MM.1S (cell line): ENCODE results near the gene KRTAP10-4.
"Not testable (repeated sequence)": the region's sequence is repeated elsewhere in the genome, so short reads cannot be mapped to it uniquely, and the experiment has no call there.

Source experiments
- DNase-seq: peaks from one replicate; pipeline ENCODE4 v3.0.0-alpha.2; 2015
- H2AFZ ChIP-seq: fragments of 300-600 bp; sonication (generic); 2 replicates; pipeline ENCODE4 v1.6.0; 2016; ENCODE audit warnings: antibody characterized with exemption, low read length
- H3F3A ChIP-seq: fragments of 300-600 bp; sonication (generic); 2 replicates; pipeline ENCODE4 v1.6.1; 2016; ENCODE audit warnings: mild to moderate bottlenecking, antibody characterized with exemption, low read length, moderate library complexity, mixed read lengths; ENCODE audit not compliant: insufficient read depth
- H3K27ac ChIP-seq: fragments of 300-600 bp; sonication (generic); 2 replicates; pipeline ENCODE4 v1.5.1; 2016; ENCODE audit warnings: mild to moderate bottlenecking, low read length
- H3K27me3 ChIP-seq: fragments of 300-600 bp; sonication (generic); replicated peaks from 2 replicates; pipeline ENCODE4 v1.6.0; 2016; ENCODE audit warnings: low read length; ENCODE audit not compliant: insufficient read depth
- H3K36me3 ChIP-seq: fragments of 300-600 bp; sonication (generic); replicated peaks from 2 replicates; pipeline ENCODE4 v1.6.1; 2016; ENCODE audit warnings: mild to moderate bottlenecking, low read length, mixed read lengths; ENCODE audit not compliant: insufficient read depth
- H3K4me1 ChIP-seq: fragments of 300-600 bp; sonication (generic); 2 replicates; pipeline ENCODE4 v1.6.1; 2016; ENCODE audit warnings: low read length, mixed read lengths
- H3K4me2 ChIP-seq: fragments of 300-600 bp; sonication (generic); 2 replicates; pipeline ENCODE4 v1.6.0; 2016; ENCODE audit warnings: low read depth, low read length
- H3K4me3 ChIP-seq: fragments of 300-600 bp; sonication (generic); 2 replicates; pipeline ENCODE4 v1.5.1; 2016; ENCODE audit warnings: low read length, mixed read lengths
- H3K79me2 ChIP-seq: fragments of 300-600 bp; sonication (generic); 2 replicates; pipeline ENCODE4 v1.6.1; 2016; ENCODE audit warnings: mixed run types, low read length, mixed read lengths
- H3K9ac ChIP-seq: fragments of 300-600 bp; sonication (generic); 2 replicates; pipeline ENCODE4 v1.6.1; 2016; ENCODE audit warnings: low read length, mixed read lengths
- H3K9me2 ChIP-seq: fragments of 300-600 bp; sonication (generic); replicated peaks from 2 replicates; pipeline ENCODE4 v1.6.1; 2016; ENCODE audit warnings: mild to moderate bottlenecking, low read length, mixed read lengths; ENCODE audit not compliant: insufficient read depth
- H3K9me3 ChIP-seq: fragments of 300-600 bp; sonication (generic); replicated peaks from 2 replicates; pipeline ENCODE4 v1.6.1; 2016; ENCODE audit warnings: mild to moderate bottlenecking, low read length, mixed read lengths; ENCODE audit not compliant: insufficient read depth
- H4K20me1 ChIP-seq: fragments of 300-600 bp; sonication (generic); 2 replicates; pipeline ENCODE4 v1.6.1; 2016; ENCODE audit warnings: mild to moderate bottlenecking, low read length, moderate library complexity, mixed read lengths; ENCODE audit not compliant: insufficient read depth
- CTCF ChIP-seq: fragments of 300-600 bp; sonication (generic); IDR thresholded peaks from 2 replicates; pipeline ENCODE4 v1.5.1; 2016; ENCODE audit warnings: antibody characterized with exemption, low read length, mixed read lengths
- EZH2 ChIP-seq: fragments of 300-600 bp; sonication (generic); optimal IDR thresholded peaks from 2 replicates; pipeline ENCODE3; 2017; ENCODE audit warnings: low read depth, mild to moderate bottlenecking, antibody characterized with exemption, low read length, mixed read lengths
- EZH2phosphoT487 ChIP-seq: fragments of 300-600 bp; sonication (generic); IDR thresholded peaks from 2 replicates; pipeline ENCODE4 v1.6.1; 2018; ENCODE audit warnings: antibody characterized with exemption, low read length

The KRTAP10-4 gene

GRCh38 chr21:44603911-44604310, 30.4 kb downstream of the KRTAP10-4 start:
- no peaks in the 10 kb centered on the region for H3K36me3 ChIP-seq
- no peak for DNase-seq
- no peak overlapping the region for H3K9ac ChIP-seq
- TF ChIP-seq CTCF (no peak), EZH2phosphoT487 (no peak), EZH2 (no peak)
- H4K20me1 ChIP-seq = no peaks in the 10 kb centered on the region
- H3K9me2 ChIP-seq = no peaks in the 10 kb centered on the region
- no peak overlapping the region for H3K4me3 ChIP-seq
- H2AFZ ChIP-seq = no peak overlapping the region
- no peak overlapping the region for H3K4me2 ChIP-seq
- no peaks in the 10 kb centered on the region for H3K4me1 ChIP-seq
- H3K27ac ChIP-seq = no peak overlapping the region
- no peaks in the 10 kb centered on the region for H3K9me3 ChIP-seq
- H3K79me2 ChIP-seq = no peaks in the 10 kb centered on the region
- peaks cover 85% of the 10 kb centered on the region for H3K27me3 ChIP-seq
- H3F3A ChIP-seq = no peaks in the 10 kb centered on the region

GRCh38 chr21:44606495-44606894, 33.0 kb downstream of the KRTAP10-4 start:
- Histone ChIP-seq H3K36me3 (no peaks in the 10 kb centered on the region), H3F3A (no peaks in the 10 kb centered on the region), H3K4me1 (no peaks in the 10 kb centered on the region), H4K20me1 (no peaks in the 10 kb centered on the region), H3K4me3 (no peak overlapping the region), H3K9me3 (no peaks in the 10 kb centered on the region), H3K79me2 (no peaks in the 10 kb centered on the region), H3K27ac (no peak overlapping the region), H3K4me2 (no peak overlapping the region), H3K9ac (no peak overlapping the region), H3K9me2 (no peaks in the 10 kb centered on the region), H2AFZ (no peak overlapping the region), H3K27me3 (peaks cover 82% of the 10 kb centered on the region)
- DNase-seq = no peak
- TF ChIP-seq EZH2 (no peak), CTCF (no peak), EZH2phosphoT487 (no peak)

GRCh38 chr21:44609193-44609592, 35.7 kb downstream of the KRTAP10-4 start:
- Histone ChIP-seq H3K4me3 (no peak overlapping the region), H3K27me3 (peaks cover 85% of the 10 kb centered on the region), H3K4me2 (no peak overlapping the region), H3K9ac (no peak overlapping the region), H3K9me3 (no peaks in the 10 kb centered on the region), H2AFZ (no peak overlapping the region), H3K27ac (no peak overlapping the region), H3F3A (no peaks in the 10 kb centered on the region), H3K4me1 (no peaks in the 10 kb centered on the region), H3K79me2 (no peaks in the 10 kb centered on the region), H4K20me1 (no peaks in the 10 kb centered on the region), H3K9me2 (no peaks in the 10 kb centered on the region), H3K36me3 (no peaks in the 10 kb centered on the region)
- no peak for DNase-seq
- TF ChIP-seq EZH2phosphoT487 = no peak
- TF ChIP-seq CTCF = no peak
- no peak for TF ChIP-seq EZH2

- DNase-seq, H4K20me1 ChIP-seq, H3F3A ChIP-seq, H3K4me3 ChIP-seq, H3K9me2 ChIP-seq, H3K36me3 ChIP-seq, H3K79me2 ChIP-seq, H3K9me3 ChIP-seq, H3K4me1 ChIP-seq, H2AFZ ChIP-seq, H3K27ac ChIP-seq, H3K9ac ChIP-seq, H3K4me2 ChIP-seq: not testable (repeated sequence)
- H3K27me3 ChIP-seq = peaks cover 85% of the 10 kb centered on the region
These were observed 36.8 kb downstream of the KRTAP10-4 start for GRCh38 chr21:44610157-44610843.
